ENCODE measurements around the gene SLCO3A1.
A peak's percentile ranks its signal among the peaks of the same experiment; 100 is the strongest.

Gene SLCO3A1

DNA sequence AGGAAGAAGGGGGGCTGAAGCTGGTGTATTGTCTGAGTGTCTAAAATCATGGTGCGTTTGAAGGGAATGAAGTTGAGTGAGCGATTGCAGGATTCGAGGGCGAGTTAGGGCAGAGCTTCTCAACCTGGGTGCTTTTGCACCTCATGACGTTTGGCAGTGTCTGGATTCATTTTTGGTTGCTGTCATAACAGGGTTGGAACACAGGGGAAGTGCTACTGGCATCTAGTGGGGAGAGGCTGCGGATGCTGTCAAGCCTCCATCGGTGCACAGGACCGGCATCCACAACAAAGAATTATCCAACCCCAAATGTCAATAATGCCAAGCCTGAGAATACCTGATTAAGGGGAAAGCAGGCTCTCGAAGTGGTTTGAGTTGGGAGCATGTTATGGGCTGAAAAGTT is 120.0 kb downstream of the SLCO3A1 start:
- no peak for DNase-seq

DNA sequence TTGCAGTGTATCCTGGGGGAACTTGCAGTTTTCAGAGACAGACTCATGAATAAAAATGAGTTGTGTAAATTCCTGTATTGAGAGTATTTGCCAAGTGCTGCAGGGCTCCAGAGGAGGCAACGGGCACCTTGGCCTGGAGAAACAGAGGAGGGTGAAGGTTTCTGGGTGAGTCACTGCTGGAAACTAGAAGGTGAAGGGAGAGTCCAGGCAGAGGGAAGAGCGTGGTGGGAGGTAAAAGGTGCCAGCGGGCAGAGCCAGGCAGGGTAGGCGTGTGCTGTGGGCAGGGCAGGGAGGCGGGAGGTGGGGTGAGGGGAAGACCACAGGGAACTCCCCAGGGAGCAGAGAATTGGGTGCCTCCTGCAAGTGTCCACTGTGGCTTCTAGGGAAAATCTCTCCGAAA is 120.8 kb downstream of the SLCO3A1 start:
- no peak for DNase-seq

DNA sequence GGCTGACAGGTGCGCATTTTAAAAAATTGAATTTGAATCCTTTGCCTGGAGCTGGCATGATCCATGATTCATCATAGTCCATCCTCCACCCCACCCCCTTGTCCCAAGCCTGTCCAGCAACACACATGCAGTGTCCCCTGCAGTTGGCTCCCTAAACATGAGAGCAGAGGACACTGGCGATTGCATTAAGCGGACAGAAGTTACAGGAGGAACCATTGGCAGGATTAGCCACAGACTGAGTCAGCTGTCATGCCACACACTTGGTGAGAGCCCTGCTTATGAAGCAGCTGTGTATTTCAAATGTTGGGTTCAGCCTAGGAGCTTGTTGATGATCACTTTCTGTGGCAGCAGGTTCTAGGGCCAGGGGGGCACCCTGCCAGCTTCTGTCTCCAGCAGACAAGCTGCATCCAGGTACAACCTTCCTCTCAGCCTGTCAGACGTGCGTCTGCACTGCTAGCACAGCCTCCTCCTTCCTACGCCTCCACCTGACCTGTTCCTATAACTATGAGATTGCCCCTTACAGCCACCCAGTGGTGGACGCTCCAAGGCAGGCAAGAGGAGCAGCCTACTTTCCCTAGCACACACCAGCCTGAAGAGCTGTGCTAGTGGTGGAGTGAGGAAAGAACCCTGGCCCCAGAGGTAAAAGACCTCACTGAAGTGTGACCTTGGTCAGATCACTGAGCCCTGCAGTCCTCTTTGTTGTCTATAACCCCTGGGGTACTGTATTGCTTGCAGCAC is 121.9 kb downstream of the SLCO3A1 start:
- DNase-seq: no peak

DNA sequence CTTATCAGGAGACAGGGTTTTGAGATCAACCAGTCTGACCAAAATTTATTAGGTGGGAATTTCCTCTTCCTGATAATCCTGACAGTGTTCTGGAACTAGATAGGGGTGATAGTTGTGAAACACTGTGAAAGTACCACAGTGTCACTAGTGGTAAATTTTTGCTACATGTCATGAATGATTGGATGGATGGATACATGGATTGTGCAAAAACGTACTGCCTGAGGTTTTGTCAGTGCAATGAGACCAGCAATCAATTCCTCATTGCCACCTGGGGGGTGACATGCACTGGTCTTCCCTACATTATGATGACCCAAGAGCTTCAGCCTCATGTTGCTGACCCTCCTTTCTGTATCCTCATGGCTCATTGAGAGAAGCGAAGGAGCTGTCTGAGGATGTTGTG is 123.5 kb downstream of the SLCO3A1 start:
- no peak for DNase-seq

DNA sequence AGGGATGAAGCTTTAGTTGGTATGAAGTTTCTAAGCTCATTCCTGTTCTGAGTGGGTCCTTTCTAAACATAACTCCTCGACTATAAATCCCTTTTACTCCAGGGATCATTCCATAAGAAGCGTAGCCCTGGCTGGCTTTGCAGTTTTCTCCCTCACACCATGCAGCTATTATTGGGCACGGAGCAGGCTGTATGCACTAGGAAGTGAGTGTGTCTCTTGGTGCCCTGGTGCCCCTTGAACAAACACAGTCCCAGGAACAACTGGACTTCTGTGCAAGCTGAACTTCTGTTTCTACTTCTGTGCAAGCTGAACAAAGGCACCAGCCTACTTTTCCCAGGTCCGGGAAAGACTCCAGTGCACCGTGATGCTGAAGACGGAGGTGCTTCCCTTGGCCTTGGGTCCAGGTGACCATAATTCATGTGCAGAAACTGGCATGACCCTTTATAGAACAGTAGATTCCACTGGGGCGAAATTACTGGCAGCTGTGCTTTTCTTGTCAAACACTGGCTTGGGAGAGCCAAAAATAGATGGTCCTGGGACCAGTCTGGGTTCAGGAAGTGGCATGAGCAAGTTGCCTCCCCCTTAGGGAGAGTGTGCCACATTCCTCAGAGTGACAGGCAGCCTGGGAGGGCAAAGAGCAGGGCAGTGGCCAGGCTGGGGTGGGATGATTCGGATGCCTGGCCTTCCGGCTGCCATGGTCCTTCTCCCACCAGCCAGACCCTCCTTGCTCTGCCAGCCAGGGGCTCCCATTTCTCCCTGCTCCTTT is 127.2 kb downstream of the SLCO3A1 start:
- DNase-seq: no peak

DNA sequence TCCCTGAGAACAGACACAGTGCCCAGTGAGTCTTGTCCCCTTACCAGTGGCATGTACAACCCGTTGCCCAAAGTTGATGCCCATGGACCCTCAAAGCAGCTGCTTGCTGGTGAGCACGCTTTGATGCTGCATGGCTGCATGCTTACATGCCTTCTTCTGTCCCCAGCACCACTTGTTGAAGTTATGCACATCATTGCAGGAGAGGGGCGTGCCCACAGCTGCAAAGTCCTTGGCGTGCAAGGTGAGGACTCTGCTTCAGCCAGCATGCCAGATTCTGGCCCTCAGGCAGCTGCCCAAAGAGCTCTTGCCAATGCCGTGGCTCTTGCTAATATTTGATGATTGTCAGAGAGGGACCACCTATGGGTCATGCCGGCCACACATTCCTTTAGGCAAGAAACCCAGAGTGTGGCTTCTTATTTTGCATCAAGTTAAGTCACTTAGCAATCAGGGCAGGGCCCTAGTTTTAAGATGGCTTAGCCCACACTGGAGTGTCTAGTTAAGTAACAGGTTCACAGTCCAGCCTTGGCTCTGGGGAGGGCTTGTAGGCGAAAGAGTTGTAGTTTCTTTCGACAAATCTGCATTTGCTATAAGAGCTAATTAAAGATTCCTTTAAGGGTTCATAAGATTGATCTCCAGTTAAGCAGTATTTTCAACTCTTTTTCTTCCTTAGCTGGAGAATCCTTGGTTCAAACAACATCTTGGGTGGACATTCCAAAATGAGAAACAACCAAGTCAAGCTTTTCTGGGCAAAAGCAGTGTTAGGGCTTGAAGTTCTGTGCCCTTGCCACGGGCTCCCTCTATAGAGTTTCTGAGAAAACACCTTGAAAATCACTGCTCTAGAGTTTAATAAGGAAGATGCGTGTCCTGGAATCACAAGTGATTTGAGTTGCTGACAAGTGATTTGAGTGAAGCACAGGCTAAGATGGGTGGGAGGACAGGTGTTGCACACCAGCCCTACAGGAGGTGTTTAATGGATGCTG is 128.6 kb downstream of the SLCO3A1 start:
- DNase-seq: no peak

DNA sequence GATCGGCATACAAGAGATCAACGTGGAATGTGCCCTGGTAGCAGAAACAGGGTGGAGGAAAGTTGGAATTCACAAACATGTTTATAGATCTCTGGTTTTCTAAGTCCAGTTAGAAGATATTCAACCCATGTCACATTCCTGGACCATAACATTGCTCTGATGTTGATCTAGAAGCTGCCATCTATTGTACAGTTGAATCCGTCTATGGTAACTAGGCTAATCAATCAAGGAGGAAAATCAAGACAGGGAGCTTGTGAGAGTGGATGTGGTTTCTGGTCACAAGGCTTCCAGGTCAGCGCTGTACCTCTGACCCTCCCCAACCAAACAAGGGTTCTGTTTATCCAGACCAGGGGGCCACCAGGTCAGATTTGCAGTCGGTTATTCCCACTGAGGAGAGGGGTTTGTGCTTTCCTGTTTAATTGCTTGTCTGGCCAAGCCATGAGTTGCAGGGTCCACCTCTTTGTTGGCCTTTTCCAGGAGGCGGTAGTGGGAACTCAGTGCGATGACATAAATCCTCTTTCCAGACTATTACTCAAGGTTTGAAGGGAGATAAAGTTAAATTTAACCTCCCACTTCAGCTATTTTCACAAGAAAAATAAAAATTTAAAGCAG is 130.3 kb downstream of the SLCO3A1 start:
- DNase-seq: no peak

DNA sequence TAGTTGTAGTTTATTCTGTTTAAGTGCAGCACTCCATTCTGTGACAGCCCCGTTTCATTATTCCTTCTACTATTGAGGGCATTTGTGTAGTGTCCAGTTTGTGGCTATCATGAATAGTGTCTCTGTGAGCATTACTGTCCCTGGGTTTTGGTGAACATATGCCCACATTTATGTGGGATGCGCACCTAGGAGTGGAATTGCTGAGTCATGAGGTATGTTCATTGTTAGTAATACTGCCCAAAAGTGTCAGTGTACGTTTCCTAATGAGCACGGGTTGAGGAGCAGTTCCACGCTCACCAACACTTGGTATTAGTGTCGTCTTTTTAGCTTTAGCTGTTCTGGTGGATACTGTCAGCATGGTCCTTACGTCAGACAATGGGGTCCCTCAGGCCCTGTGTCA is 131.8 kb downstream of the SLCO3A1 start:
- DNase-seq: no peak

DNA sequence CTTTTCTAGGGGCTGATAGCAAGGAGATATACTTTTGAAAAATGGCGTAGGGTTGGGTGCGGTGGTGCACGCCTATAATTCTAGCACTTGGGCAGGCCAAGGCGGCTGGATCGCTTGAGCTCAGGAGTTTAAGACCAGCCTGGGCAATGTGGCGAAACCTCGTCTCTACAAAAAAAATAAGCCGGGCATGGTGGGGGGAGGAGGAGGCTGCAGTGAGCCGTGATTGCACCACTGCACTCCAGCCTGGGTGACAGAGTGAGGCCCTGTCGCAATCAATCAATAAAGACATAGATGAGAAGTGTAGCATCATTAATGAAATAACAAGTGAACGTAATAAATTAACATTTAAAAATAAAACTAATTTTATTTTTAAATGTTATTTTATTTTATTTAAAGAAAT is 134.6 kb downstream of the SLCO3A1 start:
- DNase-seq: no peak

DNA sequence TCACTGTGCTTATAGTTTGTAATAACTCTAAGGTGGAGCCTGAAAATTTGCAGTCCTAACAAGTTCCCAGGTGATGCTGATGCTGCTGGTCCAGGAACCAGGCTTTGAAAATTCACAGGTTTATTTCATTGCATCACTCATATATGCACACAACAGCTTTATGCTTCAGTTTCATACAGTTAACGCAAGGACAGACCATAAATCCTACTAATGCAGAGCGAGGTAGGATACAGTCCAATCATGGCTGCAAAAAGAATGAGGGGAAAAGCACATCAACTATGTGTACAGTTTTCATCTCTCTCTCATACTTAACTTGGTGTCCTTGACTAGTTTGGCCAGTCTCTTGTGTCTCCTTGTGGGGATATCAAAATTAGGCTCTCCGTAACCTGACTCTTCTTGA is 135.1 kb downstream of the SLCO3A1 start:
- DNase-seq: no peak

DNA sequence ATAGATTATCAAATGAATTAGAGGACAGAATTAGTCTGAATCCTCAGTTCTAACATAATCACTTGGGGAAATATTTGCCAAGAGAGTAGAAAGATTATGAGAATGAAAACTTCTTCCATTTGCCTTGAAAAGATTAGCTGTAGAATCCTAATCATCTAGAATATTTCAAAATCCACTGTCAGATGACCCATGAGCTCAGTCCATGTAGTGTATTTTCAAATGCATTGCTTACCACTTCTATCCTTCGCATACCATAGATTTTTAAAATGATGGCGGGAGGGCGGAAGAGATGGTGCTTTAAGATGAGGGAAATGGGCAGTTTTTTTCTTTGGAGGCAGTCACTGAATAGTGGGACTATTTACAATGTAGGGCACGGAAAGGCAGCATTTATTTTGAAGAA is 136.3 kb downstream of the SLCO3A1 start:
- no peak for DNase-seq

DNA sequence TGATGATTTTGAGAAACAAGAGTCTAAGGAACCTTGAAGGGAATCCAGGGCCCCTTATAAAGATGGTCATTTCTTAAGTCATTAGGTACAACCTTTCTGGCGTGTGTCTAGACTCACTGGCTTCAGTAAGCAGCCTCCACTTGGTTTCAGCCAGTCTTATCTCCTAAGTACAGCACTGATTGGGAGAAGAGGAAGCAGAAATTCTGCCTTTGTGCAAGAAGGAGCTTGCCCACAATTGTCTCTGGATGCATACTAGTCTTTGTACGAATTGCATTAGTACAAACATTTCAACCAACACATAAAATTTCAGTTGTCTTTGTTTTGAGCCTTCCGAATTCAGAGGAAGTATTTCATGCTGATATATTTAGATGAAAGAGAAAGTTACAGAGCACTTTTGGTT is 139.4 kb downstream of the SLCO3A1 start:
- DNase-seq: no peak

DNA sequence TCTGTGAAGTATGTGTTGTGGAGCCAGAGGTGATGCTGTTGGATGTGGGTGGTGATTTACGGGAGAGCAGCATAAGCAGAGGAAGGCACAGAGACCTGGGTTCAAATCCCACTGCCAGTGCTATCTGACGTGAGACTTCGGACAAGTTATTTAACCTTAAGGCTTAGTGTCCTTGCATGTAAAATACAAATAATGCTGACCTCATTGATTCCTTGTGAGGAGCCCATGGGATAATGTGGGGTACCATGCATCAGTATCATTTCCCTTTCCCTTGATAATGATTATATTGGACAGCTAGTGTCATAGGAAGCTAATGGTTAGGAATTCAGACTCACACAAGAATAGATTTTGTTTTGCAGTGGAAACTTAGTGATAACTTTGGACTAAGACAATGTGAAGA is 141.6 kb downstream of the SLCO3A1 start:
- no peak for DNase-seq

DNA sequence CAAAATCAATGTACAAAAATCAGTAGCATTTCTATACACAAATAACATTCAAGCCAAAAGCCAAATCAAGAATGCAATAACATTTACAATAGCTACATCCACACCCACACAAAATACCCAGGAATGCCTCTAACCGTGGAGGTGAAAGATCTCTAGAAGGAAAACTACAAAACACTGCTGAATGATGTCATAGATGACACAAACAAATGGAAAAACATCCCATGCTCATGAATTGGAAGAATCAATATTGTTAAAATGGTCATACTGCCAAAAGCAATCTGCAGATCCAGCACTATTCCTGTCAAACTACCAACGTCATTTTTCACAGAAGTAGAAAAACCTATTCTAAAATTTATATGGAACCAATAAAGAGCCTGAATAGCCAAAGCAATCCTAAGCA is 143.7 kb downstream of the SLCO3A1 start:
- no peak for DNase-seq

DNA sequence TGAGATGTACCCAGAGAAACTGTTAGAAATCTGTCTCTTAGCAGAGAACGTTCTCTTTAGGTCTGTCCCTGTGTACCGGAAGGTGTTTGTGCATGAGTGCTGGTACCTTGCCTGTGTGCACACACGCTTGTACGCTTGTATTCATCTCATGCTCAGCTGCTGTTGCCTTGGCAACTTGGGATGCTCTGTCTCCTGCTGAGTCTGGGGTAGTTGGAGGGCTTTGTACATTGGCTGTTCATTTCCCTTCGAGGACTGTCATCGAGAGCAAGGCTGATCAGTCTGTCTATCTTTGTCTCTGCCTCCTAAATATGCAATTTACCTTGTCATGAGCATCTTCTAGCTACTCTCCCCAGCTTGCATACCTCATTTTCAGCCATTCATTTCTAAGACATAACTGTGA is 147.2 kb downstream of the SLCO3A1 start:
- peak; percentile 16 for DNase-seq

DNA sequence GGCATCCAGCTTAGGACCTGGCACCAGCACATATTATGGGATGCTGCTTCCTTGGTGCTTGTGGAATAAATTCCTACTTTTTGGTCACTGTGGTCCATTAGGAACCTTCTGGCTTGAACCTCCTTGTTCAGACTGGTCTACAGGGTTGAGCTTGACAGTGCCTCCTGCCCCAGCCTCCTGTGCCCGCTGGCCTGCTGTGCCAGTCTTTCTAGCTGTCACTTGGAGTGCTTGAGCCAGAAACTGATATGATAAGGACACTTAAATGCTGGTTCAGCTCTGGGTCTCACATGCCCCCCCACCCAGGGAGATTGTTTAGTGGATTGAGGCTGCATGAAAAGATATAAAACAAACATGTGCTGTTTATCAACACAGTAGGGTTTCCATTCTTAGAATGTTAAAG is 147.8 kb downstream of the SLCO3A1 start:
- no peak for DNase-seq

DNA sequence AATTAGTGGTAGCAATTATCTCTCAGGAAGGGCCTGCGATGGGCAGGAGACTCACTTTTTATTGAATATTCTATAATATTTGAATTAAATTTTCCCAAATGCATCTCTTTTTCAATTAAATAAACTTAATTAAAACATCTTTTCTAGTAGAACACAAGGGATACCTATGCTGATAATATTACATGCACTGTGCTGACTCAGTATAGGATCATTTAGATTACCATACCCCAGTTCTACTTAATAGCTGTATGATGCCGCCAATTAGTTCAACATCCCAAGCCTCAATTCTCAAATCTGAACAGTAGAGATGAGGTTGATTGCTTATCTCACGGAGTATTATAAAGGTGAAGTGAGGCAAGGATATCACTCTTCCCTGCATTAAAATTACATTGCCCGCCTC is 149.2 kb downstream of the SLCO3A1 start:
- DNase-seq: no peak

DNA sequence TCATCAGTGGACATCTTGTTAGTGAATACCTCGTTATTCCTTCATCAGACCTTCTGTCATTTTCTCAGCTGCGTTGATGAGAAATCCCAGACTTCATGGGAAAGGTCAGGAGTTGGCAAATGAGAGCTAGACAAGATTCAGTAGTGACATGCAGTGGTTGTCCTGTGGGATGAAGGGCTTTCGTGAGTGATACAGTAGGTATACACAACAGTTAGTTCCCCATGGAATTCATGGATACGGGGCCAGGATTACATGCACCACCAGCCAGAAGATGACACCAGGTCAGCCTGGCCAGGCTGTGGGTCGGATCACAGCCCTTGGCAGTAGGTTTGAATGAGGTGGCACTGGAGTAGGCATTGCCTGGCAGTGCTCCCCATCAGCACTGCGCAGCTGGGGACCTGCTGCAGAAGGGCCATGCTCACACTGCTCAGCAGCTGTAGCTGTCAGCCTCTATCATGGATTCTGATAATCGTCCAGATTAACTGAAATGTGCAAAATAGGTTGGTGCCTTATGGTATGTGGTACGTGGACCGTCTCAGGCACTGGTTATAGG is 150.1 kb downstream of the SLCO3A1 start:
- no peak for DNase-seq

DNA sequence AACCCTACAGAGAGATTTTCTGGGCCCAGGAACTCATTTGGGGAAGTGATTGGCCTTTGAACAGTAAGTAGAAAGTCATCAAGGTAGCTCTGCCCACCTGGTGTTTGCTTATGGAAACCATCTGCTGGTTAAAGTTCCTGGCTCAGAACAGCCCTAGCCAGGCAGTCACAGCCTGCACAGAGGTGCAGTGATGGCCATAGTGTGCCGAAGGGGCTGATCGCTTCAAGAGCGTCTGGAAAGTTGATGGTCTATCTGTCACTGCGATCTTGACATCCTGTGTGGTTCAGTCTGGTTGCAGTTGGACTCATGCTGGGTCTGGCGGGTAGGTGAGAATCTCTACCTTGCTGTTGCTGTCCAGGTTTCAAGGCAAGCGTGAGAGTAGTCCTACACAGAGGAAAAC is 151.6 kb downstream of the SLCO3A1 start:
- no peak for DNase-seq

DNA sequence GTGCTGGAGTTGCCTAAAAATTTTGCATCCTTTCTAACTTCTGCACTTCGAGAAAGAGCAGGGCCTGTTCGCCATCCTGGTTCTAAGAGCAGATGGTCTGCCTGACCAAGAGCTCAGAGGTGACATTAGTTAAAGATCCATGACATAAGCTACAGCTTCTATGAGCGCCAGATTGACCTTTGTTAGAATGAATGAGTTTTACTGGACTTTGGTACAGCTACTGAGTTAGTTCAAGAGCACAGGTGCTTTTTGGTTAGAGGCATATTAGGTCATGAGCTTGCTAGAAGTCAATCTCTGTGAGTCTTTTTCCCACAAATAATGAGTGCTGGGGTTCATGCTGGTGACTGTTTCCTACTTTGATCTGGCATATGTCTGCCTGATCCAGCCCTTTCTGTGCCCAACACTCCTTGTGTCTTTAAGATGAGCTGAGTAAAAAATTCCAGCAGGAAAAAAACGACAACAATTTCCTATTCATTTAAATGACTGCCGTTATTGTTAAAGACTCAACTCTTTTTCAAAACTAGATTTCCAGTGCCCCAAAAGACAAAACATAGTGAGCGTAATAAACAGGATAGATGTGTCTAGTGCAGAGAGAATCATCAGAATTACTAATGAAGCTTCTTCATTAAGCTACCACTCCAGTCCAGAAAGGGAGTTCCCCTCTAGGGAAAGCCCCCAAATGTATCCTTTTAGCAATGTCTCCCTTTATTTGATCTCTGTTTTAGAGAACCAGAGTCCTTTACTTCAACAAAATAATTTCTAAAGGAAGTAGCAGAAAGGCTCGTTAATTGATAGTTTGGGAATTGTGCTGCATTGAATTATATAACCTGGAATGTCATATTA is 152.9 kb downstream of the SLCO3A1 start:
- DNase-seq: no peak

DNA sequence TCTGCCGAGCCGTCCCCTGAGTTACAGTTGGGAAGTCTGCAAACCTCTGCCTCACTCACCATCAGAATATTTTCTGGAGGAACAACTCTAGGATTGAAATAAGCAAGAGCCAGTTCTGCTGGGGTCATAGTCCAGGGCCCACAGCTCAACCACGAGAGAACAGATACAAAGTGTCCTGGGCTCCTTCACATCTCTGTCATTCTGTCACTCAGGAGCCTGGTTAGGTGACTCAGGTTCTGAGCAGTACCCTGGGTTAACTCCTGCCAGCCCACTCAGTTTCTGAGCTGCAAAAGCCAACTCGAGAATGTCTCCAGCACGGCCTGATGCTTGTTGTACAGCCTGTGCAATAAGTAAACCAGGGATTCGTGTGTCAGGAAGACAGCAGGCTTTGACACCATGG is 155.7 kb downstream of the SLCO3A1 start:
- DNase-seq: no peak
